Stimulated activated CD8-positive, alpha-beta memory T cell treated with anti-CD3 and anti-CD28 coated beads, Interleukin-4, amount 100 ng/mL, for 4 hours (primary cell): ENCODE results near the gene CFAP92.
A peak's percentile ranks its signal among the peaks of the same experiment; 100 is the strongest.

ENCODE experiments used
- DNase-seq, 2 donors: peaks; one replicate each; pipeline ENCODE4 v3.0.0-alpha.2; 2020; ENCODE audit warnings: low read depth in 2 of 2, low spot score in 1 of 2

The CFAP92 gene, protein sequence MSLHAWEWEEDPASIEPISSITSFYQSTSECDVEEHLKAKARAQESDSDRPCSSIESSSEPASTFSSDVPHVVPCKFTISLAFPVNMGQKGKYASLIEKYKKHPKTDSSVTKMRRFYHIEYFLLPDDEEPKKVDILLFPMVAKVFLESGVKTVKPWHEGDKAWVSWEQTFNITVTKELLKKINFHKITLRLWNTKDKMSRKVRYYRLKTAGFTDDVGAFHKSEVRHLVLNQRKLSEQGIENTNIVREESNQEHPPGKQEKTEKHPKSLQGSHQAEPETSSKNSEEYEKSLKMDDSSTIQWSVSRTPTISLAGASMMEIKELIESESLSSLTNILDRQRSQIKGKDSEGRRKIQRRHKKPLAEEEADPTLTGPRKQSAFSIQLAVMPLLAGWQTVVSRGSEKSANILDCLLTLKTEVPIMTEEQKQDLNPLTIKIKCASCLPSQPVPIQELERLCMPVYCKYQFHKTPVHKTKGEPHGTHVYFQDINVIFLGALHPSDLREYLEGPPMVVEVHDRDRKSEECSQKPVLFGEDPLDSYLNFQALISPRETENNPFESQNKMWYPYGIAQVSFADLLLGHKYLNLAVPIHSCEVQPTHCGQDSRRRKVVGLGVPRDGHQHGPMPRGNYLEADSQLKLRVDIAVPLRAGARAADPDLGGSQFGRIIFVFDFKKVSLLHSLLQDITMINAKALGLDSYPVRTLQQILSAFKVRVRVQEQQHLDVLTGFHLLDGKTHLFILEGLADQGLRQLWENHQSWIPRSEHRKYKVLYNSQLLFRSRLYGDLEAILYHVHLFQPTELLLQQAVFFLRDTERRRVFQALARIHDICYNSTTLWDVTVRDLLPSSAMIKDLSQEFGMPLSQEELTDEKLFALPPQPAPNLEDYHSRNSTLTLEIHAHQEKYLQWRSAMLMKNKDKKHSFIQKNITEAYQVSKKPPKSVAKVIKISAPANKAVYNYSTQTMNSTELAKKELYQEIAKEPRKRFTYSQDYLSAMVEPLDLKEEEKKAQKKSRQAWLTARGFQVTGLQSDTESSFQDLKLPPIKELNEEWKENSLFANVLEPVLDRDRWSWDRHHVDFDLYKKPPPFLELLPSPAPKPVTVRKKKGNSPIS

DNA sequence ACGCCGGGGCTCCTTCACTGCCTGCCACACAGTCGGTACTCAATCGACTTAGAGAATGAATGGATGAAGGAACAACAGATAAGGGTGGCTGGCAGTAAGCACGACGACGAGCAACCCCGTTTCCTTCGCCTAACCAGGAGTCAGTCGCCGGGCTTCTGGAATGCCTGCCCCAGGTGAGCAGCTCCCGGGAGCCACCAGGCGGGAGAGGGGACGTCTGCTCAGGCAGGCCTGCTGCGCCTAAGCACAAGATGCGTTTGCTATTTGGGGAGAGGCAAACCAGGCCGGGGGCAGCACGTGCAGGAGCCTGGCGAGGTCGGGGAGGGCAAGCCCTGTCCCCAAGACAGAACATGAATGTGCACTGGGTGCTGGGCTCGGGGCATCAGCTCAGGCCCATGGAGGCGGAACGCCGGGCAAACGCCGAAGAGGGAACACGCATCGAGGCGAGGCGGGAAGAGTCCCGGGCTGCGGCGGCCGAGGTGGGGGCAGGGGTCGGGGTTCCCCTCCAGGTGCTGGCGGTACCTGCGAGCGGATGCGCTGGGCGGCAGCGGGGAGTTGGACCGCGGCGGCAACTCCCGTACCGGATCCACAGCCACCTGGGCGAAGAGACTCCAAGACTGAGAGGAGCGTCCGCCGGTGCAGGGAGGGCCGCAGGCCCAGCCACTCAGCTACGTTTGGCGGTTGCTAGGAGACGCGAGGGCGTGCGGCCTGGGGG, at the start of gene CFAP92:
CFAP92 (minus strand) TSS at position 616 of the 712 bp plus-strand sequence. CDS start 772 bp downstream, outside the sequence.
- DNase-seq: peak; percentile 71 to 82

DNA sequence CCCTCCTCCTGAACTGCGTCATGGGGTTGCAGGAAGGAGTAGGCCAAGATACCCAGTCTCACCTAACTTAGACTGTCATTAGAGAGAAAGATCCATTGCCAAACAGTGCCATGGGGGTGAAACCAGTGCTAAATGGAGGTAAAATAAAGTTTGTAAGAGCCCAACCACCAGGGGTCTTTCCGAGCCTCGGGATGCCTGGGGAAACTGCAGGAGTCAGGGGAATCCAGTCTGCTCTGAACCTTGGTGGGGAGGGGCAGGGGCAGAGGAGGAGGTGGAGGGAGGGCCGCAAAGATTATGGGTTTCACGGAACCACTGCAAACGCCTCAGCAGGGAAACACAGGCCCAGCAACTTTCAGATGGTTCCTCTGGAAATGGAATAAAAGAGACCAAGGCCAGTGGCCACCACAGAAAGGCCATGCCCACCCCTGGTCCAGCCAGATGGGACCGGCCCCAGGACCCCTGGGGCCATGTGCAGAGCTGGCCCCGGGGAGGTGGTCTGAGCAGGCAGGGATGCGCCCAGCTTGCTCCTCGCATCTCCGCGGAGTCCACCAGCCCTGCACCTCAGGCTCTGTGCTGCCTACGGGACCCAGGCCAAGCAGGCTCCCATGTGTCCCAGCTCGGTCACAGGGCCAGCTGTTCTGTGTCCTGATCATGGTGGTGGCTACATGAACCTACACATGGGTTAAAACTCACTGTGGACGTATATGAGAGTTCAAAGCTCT, 46.9 kb upstream of the CFAP92 start:
- no peak for DNase-seq

DNA sequence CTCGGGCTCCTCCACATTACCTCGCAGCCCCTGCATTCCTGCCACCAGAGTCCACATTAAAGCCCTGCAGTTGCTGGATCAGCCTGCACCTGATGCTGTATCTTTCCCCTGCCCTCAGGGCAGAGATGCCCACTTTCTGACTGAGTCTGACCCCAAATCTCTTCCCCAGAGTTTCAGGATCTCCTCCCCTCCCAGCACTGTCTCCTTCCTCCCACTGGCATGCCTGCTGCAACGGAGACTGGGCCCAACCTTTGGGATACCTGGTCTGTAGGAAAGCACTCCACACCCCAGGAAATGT, 46.1 kb upstream of the CFAP92 start:
- DNase-seq: no peak

DNA sequence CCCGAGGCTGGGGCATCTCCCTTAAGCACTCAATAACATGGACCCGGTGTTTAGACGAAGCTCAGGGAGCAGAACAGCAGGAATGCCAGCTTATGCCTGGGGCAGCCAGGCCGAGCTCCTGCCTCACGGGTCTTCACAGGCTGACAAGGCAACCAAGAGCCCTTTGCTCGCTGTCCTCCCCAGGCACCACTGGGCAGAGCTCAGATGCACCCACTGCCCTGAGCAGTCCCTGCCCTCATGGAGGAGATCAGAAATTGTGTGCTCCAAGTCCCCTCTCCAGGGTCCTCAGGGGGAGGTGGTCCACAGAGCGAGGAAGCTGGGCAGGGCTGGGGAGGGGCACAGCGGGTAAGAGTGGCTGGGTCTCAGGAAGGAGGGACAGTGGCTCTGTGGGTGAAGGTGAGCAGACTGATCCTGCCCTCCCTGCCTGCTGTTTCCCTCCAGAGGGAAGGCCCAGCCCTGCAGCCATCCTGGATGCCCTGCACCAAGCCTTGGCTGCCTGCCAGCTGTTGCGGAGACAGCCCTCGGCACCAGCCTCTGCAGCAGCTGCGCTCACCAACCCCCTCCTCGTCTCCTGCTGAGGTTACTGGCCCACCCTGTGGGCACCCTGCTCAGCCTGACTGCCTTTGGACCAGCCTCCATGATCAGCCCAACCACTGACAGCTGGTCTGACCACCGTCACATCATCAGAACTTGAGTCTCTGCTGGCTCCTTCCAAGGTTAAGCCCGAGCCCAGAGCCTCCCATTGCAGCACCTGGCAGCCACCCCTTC, 45.6 kb upstream of the CFAP92 start:
- DNase-seq: no peak

DNA sequence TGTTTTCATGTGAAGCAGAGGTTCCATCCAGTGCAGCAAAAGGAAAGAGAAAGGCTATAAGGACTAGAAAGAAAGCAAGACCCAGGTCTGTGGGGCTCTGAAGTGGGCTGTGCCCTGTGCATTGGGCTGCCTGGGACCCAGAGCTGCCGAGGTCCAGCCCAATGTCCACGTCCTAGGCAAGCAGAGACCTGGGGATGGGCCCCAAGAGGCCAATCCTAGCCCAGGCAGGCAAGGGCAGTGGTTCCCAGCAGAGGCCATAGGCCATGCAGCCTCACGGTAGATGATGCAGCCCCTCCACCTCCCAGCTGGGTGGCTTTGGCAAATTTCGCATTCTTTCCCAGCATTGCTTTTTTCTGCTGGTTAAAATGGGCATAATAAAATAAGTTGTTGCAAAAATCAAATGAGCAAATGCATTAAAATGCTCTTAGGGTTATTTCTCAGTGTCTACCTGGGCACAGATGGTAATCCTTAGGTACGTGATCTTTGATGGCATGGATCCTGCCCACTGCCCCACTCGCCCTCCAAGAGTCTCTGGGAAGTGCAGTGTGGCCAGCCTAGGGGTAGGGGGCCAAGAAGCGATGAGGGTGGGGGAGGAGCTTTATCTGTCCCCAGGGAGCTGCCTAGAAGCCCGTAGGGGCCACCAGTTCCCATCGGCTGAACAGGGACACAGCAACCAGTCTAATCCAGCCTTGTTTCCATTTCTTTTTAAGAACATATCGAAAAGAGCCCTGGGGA, 44.4 kb upstream of the CFAP92 start:
- no peak for DNase-seq

DNA sequence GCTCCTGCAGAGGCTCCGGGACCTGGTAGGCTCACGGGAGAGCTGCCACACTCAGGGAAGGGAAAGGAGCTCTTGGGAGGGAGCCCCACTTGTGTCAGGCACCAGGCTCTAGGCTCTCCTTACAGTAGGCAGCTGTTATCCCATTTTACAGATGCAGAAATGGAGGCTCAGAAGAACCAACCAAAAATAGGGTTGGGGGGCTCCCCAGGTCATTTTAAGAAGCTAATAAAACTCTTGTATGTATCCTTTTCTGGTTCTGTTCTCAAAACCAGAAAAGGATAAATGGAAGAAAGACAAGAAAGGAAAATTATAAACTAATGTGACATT, 43.2 kb upstream of the CFAP92 start:
- DNase-seq: no peak

DNA sequence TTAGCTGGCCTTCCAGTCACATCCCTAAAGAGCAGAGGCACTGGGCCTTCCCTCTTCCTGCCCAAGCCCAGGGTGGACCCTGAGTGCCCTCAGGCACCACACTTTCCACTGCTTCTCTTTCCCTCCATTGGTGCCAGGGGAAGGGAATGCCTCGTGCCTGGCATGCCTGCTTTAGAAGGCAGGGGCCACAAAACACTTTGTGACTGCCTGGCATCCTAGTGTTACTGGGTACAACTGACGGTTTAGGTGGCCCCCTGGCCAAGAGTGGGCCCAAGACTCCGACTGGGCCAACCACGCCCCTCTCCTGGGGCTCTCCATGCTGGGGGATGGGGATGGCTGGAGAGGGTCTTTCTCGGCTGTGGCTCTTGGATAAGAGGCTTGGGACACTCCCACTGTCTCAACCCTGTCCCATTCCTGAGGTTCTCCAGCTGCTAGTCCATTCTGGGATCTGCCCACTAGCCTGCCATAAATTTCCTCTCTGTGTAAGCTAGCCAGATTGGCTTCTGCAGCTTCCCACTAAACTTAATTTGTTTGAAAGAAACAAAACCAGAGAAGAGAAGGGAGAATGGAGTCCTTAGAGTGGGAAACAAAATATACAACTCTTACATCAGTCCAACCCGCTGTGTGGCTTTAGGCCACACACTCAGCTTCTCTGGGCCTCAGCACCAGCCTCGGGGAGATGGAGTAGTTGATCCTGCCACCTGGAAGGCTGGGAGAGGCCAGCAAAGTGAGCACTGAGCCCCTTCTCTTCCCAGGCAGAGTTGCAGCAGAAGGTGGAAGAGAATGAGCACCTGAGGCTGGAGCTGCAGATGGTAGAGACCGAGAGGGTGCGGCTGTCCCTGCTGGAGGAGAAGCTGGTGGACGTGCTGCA, 42.6 kb upstream of the CFAP92 start:
- no peak for DNase-seq

DNA sequence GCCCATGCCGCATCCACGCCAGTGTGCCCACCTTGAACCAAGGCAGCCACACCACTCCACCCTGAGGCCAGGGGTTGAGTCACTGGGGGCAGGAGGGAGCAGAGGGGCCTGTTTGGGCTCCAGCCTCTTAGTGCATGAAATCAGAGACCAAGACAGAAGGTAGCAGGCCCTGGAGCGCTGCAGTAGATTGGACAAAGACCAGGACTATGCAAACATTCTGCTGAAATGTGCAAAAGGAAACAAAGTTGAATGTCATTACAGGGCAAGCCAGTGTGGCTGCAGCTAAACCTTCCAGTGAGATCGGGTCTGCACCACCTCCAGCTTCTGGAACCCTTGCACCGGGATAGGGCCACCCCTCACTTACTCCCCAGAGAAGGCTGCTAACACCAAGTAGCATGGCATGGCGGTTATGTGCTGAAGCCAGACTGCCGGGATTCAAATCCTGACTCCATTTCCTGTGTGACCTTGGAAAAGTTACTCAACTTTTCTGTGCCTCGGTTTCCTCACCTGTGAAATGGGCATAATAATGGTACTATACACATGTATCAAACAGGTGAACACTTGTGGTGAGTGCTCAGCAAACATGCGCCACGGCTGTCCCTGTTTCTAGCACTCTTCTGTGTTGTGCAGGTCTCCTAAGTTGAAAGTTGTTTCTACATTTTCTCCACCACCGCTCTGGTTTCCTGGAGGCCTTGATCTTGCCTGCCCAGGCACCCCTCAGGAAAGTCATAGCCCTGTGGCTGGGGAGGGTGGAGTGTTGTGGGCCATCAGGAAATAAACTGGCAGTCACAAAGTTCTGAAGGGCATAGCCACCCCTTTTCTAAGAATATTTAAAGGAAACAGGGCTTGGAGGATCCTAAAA, 41.7 kb upstream of the CFAP92 start:
- DNase-seq: no peak

DNA sequence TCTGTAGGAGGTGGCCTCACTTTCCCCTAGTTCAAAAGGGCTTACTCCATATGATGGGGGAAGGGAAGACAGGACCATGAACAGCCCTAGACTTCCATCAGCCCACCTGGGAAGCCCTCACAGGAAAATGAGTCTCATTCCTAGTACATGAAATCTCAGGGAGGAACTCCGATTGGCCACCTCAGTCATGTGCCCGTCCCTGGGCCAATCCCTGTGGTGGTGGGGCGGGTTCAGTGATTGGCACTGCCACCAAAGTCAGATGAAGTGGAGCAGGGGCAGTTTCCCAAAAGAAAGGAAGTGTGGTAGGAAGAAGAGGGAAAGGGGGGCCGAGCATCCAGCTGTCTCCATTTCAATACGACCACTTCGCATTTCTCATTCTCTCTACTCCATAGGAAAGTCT, 40.8 kb upstream of the CFAP92 start:
- DNase-seq: no peak

DNA sequence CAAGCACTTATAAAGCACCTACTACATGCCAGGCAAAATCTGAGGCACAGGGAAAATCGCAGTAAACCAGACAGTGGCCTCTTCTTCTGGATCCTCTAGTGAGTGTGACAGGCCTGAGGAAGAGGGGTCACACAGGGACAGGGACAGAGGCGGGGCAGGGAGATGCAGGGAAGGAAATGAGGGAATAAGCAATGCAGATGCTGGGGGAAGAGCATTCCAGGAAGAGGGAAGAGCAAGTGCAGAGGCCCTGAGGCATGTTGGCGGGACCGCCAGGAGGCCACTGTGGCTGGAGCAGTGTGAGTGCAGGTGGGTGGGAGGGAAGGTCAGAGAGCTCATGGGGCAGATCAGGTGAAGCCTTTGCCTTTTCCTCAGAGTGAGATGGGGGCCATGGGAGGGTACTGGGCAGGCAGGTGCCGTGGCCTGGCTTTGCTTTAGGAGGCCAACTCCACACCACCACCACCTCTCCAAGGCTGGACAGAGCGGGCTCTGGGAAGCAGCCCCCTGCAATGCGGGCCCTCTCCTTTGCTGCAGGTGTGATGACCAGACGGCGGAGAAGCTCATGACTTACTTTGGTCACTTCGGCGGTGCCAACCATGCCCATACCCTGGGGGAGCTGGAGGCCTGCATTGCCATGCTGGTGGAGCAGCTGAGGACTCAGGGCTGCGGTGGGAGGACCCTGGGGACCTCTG, 39.9 kb upstream of the CFAP92 start:
- no peak for DNase-seq

DNA sequence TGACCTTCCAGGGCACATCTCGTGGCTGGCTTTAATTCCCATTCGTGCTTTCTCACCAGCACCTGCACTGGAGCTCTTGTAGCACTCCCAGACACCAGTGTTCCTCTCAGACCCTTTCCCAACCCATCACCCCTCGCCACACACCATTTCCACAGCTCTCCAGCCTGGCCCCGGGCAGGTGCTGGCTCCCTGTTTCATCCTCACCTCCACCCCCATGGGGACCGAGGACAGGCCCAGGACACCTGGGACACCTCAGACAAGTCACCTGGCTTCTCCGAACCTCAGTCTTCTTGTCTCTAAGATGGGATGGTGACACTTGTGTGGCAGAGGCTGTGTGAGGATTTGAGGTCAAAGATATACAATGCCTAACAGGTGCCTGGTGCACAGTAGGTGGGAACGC, 39.3 kb upstream of the CFAP92 start:
- DNase-seq: no peak

DNA sequence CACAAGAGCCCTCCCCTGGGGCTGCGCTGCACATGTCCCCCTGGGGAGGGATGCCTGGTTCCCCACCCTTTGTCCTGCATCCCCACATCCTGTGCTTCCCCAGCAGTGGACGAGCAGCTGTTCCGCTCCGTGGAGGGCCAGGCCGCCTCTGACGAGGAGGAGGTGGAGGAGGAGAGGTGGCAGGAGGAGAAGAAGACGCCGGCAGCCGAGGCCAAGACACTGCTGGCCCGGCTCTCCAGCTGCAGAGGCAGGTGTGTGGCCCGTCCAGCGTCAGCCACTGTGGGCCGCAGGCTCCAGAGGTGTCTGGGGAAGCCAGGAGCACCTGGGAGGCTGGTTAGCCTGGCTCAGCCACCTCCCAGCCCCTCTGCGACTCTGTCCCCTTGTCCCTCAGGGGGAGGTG, 38.8 kb upstream of the CFAP92 start:
- no peak for DNase-seq

DNA sequence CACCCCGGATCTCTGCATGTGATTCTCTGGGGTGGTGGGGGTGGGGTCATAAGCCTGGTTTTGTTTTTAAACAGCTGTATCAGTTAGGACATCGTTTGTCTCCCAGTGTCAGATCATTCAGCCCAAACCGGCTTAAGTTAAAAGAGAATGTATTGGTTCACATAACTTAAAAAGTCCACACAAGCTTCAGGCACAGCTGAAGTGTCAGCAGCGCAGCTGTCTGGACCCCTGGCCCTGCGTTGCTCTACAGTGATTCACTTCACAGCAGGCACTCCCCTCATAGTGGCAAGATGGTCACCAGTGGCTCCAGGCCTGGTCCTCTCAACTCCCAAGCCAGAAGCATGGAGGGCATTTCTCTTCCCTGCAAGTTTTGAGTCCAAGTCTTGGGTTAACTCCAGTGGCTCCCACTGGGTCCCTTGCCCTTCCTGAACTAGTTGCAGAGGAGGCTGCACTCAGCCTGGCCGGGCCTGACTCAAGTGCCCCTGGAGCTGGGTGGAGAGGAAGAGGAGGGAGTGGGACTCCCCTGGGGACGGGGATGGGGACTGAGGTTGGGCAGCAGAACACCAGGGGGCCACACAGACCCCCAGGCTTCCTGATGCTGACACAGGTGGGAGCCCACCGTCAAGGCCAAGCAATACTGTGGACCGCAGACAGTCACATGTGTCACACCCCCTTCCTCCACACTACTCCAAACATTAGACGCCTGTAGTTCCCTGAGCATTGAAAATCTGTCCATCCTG, 37.8 kb upstream of the CFAP92 start:
- DNase-seq: no peak

DNA sequence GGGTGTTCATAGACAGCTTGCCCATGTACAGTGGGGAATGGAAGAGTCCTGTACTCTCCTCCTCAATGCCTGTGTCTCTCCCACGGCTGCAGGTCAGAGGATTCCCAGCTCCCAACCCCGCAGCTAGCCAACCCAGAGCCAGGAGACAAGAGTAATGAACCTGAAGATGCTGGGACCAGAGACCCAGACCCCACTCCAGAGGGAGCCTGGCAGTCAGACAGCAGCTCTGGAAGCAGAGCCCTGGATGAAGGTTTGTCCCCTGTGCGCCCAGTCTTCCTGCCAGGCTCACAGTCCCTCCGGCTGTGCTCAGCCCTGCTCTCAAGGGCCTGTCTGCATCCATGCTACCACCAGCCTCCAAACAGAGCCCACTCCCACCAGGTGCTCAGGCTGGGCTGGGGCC, 36.7 kb upstream of the CFAP92 start:
- no peak for DNase-seq

DNA sequence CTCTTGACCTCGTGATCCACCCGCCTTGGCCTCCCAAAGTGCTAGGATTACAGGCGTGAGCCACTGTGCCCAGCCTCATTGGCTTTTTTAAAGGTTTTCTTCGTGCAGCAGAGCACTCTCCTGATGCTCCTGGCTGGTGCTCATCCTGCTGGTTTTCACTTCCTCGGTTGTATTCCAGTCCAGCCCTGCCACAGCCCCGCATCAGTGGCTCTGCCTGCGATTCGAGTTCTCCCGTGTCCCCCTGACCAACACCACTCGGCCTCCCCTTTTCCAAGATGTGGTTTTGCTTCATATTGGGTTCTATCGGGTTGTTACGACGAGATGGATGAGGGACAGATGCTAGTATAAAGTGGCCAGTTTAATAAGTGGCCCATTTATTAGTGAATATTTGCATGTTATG, 35.0 kb upstream of the CFAP92 start:
- DNase-seq: no peak

DNA sequence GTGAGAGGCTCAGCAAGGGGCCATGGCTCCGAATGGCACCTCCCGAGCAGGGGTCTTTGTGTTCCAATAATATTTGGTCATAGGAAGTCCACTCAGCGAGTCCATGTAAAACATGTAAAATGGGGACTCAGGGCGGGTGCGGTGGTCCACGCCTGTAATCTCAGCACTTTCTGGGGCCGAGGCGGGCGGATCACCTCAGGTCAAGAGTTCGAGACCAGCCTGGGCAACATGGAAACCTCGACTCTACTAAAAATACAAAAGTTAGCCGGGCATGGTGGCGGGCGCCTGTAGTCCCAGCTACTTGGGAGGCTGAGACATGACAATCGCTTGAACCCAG, 33.6 kb upstream of the CFAP92 start:
- no peak for DNase-seq
